TTC549 (cell line): ENCODE data around the gene CNTRL.
"Not testable (repeated sequence)": the region's sequence is repeated elsewhere in the genome, so short reads cannot be mapped to it uniquely, and the experiment has no call there.

Experiments
- FAIRE-seq: peaks from 2 replicates; lab custom pipeline; 2012; peaks lifted over from hg19 to GRCh38; lab: Jason Lieb, UNC

Gene CNTRL

GRCh38 chr9:121074370-121075250 lies at the start of gene CNTRL:
TSS of gene CNTRL (plus strand) at chr9:121074955. CDS start at chr9:121088327, 13,372 bp downstream.
- FAIRE-seq = no peak

DNA sequence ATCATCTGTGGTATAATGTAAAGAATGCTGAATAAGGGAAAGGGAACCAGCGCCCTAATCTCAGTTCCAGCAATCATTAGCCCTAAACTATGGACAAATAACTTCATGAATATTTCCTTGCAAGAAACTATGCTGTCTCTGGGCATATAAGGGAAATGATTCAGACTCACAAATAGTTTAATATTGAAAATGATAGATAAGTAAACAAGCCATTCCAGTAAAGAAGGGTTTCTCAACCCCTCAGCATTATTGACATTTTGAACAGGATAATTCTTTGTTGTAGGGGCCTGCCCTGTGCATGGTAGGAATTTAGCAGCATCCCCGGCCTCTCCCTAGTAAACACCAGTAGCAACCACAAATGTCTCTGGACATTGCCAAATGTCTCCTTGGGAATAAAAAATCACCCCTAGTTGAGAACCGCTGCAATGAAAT lies 48.5 kb upstream of the CNTRL start:
- FAIRE-seq = no peak

- no peak for FAIRE-seq
Measured at GRCh38 chr9:121026768-121027167, 48.0 kb upstream of the CNTRL start.

GRCh38 chr9:121028285-121028684 lies 46.5 kb upstream of the CNTRL start:
- FAIRE-seq = not testable (repeated sequence)

DNA sequence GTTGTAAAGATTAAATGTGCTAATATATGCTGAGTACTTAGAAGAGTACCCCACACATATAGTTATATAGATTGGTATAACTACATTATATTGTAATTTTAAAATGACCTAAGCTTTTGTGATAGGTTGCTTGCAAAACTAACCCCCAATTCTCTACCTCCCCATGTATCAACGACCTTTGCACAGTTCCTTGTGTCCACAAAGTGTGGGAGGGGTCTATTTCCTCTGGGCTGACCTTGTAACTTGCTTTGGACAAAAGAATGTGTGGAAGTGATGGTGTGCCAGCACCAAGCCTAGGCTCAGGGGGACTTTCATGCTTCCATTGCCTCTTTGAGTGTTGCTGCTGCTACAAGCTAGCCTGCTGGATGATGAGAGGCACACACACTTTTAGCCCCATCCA lies 45.3 kb upstream of the CNTRL start:
- no peak for FAIRE-seq

GRCh38 chr9:121034529-121034928 lies 40.2 kb upstream of the CNTRL start:
- no peak for FAIRE-seq

DNA sequence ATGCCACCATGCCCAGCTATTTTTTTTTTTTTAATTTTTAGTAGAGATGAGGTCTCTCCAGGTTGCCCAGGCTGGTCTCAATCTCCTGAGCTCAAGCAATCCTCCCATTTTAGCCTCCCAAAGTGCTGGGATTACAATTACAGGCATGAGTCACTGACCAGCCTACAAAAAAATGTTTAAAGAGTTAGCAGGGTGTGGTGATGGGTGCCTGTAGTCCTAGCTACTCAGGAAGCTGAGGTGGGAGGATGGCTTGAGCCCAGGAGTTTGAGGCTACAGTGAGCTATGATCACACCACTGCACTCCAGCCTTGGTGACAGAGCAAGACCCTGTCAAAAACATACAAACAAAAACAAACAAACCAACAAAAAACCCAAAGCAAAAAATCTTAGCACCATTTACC lies 39.0 kb upstream of the CNTRL start:
- FAIRE-seq = not testable (repeated sequence)

- FAIRE-seq = no peak
Measured at GRCh38 chr9:121038362-121038761, 36.4 kb upstream of the CNTRL start.

- FAIRE-seq = no peak
Measured at GRCh38 chr9:121038804-121039203, 36.0 kb upstream of the CNTRL start.

- no peak for FAIRE-seq
Measured at GRCh38 chr9:121048175-121048574, 26.6 kb upstream of the CNTRL start.

DNA sequence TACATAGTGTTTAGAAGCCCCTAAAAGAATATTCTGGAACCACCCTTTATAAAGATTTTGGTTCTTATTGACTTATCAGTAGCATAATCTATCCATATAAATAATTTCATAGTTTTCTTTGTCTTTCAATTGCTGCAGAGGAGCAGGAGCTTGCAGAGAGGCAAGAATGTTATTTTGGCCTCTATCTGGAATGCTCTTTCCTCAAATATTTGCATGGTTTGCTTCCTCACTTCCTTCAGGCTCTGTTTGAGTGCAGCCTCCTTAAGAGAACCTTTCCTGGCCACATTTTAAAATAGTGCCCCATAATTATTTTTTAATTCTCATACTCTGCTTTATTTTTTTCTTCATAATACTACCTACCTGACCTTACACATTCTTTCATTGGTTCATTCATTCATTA lies 26.1 kb upstream of the CNTRL start:
- no peak for FAIRE-seq

- FAIRE-seq = no peak
Measured at GRCh38 chr9:121050128-121050988, 24.4 kb upstream of the CNTRL start, which contains the start of gene C5. TSS of gene C5 (minus strand) at chr9:121050275. CDS start at chr9:121050246, 29 bp downstream.

DNA sequence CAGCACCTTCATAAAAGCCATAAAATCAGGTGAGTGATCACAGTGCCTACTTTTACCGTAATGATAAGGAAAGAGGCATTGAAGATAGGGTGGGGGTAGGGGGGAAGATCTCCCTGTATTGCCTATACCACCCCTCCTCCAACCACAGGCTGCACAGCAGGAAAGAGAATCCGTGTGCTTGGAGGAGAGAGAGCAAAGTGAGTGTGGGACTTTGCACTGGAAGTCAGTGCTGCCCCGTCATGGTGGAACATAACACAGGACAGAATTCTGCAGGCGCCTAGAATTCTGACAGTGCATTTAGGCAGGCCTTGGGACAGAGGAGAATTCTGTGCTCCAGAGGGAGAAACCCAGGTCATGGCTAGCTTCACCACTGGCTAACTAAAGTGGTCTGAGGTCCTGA lies 21.2 kb upstream of the CNTRL start:
- FAIRE-seq = no peak

DNA sequence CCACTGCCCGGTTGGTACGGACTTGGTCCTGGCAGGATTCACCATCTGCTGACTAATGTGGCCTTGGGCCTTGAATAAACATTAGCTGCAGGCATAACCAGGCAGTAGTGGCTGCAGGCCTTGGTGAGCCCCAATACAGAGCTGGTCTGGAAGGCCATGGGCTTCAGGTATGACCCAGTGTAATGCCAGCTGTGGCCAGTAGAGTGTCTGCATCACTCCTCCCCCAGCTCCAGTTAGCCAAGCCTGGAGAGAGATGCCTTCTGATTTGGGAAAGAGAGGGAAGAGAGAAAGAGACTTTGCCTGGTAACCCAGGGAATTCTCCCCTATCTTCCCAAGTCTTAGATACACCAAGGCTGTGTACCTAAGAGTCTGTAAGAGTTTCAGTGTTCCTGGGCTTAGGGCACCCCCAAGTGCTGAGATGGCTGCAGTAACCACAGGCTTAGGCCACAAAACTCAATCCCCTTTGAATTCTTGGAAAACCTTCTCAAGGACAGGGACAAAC lies 19.1 kb upstream of the CNTRL start:
- FAIRE-seq = no peak

DNA sequence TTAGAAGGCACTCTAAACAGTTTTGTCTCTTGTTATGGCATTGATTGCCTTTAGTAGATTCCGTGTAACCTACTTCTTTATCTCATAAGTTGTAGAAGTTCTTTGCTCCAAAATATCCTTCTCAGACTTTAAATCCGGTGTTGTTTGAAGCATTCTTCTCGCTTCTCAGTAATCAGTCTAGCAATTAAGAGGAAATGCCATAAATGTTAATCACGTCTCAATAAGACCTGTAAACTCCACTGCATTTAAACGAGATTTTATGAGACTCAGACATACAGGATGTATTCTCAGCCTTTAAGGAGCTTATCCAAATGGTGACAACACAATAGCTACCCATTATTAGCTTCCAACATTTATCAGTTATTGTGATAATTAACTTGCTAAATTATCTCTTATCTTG lies 16.9 kb upstream of the CNTRL start:
- no peak for FAIRE-seq

GRCh38 chr9:121059513-121059912 lies 15.2 kb upstream of the CNTRL start:
- FAIRE-seq = no peak

DNA sequence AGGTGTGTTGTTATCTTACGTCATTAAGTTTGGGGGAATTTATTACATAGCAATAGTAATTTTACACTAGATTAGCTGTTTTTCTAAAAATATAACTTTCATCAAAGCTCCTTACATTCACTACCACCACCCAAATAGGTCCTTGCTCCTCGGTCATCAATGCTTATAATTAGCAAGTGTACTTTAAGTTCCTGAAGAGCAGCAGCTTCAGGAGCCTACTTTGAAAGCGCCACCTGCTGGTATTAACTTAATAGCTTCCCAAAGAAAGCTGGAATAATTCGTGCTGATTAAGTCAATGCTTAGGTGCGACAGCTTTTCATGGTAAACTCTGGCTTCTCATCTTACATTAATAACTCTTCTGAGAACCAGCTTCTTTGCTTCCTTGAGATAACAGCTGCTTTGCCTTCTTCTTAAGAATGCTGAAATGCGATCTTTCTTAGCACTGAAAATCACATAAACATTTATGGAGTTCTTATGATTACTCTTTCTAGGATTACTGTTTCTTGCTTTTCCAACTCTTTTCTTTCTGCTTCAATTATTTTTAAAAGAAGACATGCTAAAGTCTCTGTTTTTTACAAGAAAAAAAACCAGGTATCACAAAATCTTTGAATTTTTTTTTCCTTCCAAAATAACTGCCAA lies 14.6 kb upstream of the CNTRL start:
- FAIRE-seq = peak; percentile 9

GRCh38 chr9:121066850-121067249 lies 7.9 kb upstream of the CNTRL start:
- no peak for FAIRE-seq

DNA sequence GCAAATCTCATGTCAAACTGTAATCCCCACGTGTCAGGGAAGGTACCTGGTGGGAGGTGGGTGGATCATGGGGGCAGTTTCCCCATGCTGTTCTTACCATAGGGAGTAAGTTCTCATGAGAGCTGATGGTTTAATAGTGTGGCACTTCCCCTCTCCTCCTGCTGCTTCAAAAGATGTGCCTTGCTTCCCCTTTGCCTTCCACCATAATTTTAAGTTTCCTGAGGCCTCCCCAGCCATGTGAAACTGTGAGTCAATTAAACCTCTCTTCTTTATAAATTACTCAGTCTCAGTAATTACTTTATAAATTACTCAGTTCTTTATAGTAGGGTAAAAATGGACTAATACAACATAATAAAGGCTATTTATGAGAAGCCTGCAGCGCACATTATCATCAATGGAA lies 7.1 kb upstream of the CNTRL start:
- FAIRE-seq = no peak

GRCh38 chr9:121069396-121069795 lies 5.4 kb upstream of the CNTRL start:
- FAIRE-seq = no peak

DNA sequence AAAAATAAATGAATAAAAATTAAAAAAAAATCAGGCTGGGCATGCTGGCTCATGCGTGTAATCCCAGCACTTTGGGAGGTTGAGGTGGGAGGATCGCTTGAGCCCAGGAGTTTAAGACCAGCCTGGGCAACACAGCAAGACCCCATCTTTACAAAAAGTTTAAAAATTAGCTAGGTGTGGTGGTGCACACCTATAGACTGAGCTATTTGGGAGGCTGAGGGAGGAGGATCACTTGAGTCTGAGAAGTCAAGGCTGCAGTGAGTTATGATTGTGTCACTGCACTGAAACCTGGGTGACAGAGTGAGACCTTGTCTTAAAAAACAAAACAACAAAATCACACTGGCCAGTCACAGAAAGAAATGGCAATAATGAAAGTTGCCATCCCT lies 3.4 kb upstream of the CNTRL start:
- no peak for FAIRE-seq

- no peak for FAIRE-seq
Measured at GRCh38 chr9:121071756-121072421, 2.9 kb upstream of the CNTRL start.
